HG03196 (cell line): ENCODE measurements around the gene ZNF684.
"Not testable (repeated sequence)": the region's sequence is repeated elsewhere in the genome, so short reads cannot be mapped to it uniquely, and the experiment has no call there.

Source experiments
- ATAC-seq: cut with Tn5 transposase; IDR thresholded peaks from one replicate; pipeline ENCODE4 v1.9.1; 2021; ENCODE audit not compliant: unreplicated experiment

Gene ZNF684

DNA sequence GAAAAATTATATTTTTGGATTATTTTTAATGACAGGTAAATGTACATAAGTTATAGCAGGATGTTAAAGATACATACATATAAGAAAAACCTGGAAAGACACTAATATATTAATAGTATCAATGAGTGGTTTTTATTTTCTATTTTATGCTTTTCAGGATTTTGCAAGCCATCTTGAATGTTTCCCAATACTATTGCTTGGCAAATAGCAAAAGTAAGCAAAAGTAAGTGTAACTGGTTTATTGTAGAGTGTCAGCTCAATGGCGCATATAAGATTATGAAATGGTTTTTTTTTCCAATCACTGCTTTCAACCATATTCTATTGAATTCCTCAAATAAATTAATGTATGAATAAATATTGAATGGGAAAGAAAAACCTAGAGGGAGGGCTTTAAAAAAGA lies 36.4 kb downstream of the ZNF684 start:
- ATAC-seq = no peak

- ATAC-seq = not testable (repeated sequence)
These were observed 43.4 kb downstream of the ZNF684 start for GRCh38 chr1:40574805-40575204.

DNA sequence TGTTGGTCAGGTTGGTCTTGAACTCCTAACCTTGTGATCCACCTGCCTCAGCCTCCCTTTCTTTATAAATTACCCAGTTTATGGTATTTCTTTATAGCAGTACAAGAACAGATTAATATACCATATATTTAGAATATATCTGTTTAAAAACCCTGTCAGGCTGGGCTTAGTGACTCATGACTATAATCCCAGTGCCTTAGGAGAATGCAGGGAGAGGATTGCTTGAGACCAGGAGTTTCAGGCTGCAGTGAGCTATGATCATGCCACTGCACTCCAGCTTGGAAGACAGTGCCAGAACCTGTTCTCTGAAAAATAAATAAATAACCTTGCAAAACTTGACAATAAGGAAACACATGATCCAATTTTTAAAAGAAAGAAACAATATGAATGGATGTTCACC lies 43.9 kb downstream of the ZNF684 start:
- no peak for ATAC-seq

GRCh38 chr1:40582116-40582515 lies 50.7 kb downstream of the ZNF684 start:
- ATAC-seq = no peak

GRCh38 chr1:40583980-40584379 lies 52.5 kb downstream of the ZNF684 start:
- no peak for ATAC-seq

GRCh38 chr1:40588586-40588985 lies 57.1 kb downstream of the ZNF684 start:
- no peak for ATAC-seq

- no peak for ATAC-seq
These were observed 60.8 kb downstream of the ZNF684 start for GRCh38 chr1:40592107-40592803.

GRCh38 chr1:40593449-40594186 lies 62.2 kb downstream of the ZNF684 start:
- no peak for ATAC-seq

GRCh38 chr1:40594187-40594531 lies 62.7 kb downstream of the ZNF684 start:
- no peak for ATAC-seq

GRCh38 chr1:40595623-40596022 lies 64.2 kb downstream of the ZNF684 start:
- no peak for ATAC-seq
